ENCODE measurements around the gene FARP1. TPM values are rescaled to one million over a fixed set of nuclear protein-coding genes. Genes with fewer than 3 reads are reported as not detected.

Gene FARP1
- total and polyA plus RNA-seq, 2 of the 13 experiments (the other 11 are each of a cell fraction or from before 2014, with no cell fraction given) = 70.6 to 126 TPM

DNA sequence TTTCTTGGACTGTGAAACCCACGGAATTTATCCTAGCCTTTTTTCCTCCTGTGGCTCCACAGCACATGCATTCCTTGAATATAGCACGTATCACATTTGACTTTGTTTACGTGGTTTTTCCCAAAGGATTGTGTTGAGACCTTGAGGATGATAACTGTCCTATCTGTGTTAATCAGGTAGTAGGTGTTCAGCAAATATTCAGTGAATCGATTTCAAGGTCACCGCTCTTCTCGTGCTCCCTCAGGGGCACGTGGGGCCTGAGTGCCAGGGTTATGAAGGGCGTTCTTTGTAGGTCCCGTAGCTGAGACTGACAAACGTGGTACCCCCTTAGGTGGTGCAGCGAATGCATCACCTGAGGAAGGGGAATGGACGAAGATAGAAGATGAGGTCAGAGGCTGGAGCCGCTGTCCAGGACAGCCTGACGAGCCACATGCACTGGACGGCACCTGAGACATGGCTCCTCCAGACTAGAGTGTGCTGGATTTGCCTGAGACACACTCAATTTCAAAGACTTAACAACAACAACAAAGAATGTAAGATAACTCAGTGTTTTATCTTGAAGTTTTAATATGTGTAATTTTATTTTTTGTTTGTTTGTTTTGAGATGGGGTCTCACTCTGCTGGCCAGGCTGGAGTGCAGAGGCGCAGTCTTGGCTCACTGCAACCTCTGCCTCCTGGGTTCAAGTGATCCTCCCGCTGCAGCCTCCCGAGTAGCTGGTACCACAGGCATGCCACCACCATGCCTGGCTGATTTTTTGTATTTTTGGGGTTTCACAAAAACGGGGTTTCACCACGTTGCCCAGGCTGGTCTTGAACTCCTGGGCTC is 165.4 kb downstream of the FARP1 start (continued):
- TF ChIP-seq, protein P1, sequence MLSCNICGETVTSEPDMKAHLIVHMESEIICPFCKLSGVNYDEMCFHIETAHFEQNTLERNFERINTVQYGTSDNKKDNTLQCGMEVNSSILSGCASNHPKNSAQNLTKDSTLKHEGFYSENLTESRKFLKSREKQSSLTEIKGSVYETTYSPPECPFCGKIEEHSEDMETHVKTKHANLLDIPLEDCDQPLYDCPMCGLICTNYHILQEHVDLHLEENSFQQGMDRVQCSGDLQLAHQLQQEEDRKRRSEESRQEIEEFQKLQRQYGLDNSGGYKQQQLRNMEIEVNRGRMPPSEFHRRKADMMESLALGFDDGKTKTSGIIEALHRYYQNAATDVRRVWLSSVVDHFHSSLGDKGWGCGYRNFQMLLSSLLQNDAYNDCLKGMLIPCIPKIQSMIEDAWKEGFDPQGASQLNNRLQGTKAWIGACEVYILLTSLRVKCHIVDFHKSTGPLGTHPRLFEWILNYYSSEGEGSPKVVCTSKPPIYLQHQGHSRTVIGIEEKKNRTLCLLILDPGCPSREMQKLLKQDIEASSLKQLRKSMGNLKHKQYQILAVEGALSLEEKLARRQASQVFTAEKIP (CRISPR knock-in tag; IDR thresholded peaks at IDR 0.05; ENCODE audit: borderline replicate concordance) = no peak
- TF ChIP-seq ZNF569 (CRISPR knock-in tag; IDR thresholded peaks at IDR 0.05; ENCODE audit: borderline replicate concordance) (no peak), ZNF589 (CRISPR knock-in tag; conservative IDR thresholded peaks at IDR 0.05) (no peak), ZNF34 (CRISPR knock-in tag; IDR thresholded peaks at IDR 0.05; ENCODE audit: borderline replicate concordance) (no peak), SATB2 (CRISPR knock-in tag; IDR thresholded peaks at IDR 0.05) (no peak), GLI4 (CRISPR knock-in tag; IDR thresholded peaks at IDR 0.05; ENCODE audit: borderline replicate concordance) (no peak), EZH2 (conservative IDR thresholded peaks at IDR 0.05; ENCODE audit: low read depth, low read length) (no peak), ARNT2 (CRISPR knock-in tag; IDR thresholded peaks at IDR 0.05; ENCODE audit: low read depth) (0 out of 2 replicates have a peak, but pooled peaks have one; percentile 29), ZNF331 (CRISPR knock-in tag; IDR thresholded peaks at IDR 0.05) (no peak), BCL6 (CRISPR knock-in tag; IDR thresholded peaks at IDR 0.05) (peak; percentile 68), ZSCAN30 (CRISPR knock-in tag; IDR thresholded peaks at IDR 0.05) (no peak)
- TF ChIP-seq, protein P2, sequence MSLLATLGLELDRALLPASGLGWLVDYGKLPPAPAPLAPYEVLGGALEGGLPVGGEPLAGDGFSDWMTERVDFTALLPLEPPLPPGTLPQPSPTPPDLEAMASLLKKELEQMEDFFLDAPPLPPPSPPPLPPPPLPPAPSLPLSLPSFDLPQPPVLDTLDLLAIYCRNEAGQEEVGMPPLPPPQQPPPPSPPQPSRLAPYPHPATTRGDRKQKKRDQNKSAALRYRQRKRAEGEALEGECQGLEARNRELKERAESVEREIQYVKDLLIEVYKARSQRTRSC (CRISPR knock-in tag; IDR thresholded peaks at IDR 0.05; ENCODE audit: low read depth) = no peak
- TF ChIP-seq, protein P3, sequence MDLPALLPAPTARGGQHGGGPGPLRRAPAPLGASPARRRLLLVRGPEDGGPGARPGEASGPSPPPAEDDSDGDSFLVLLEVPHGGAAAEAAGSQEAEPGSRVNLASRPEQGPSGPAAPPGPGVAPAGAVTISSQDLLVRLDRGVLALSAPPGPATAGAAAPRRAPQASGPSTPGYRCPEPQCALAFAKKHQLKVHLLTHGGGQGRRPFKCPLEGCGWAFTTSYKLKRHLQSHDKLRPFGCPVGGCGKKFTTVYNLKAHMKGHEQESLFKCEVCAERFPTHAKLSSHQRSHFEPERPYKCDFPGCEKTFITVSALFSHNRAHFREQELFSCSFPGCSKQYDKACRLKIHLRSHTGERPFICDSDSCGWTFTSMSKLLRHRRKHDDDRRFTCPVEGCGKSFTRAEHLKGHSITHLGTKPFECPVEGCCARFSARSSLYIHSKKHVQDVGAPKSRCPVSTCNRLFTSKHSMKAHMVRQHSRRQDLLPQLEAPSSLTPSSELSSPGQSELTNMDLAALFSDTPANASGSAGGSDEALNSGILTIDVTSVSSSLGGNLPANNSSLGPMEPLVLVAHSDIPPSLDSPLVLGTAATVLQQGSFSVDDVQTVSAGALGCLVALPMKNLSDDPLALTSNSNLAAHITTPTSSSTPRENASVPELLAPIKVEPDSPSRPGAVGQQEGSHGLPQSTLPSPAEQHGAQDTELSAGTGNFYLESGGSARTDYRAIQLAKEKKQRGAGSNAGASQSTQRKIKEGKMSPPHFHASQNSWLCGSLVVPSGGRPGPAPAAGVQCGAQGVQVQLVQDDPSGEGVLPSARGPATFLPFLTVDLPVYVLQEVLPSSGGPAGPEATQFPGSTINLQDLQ (CRISPR knock-in tag; IDR thresholded peaks at IDR 0.05) = no peak
- TF ChIP-seq, protein P4, sequence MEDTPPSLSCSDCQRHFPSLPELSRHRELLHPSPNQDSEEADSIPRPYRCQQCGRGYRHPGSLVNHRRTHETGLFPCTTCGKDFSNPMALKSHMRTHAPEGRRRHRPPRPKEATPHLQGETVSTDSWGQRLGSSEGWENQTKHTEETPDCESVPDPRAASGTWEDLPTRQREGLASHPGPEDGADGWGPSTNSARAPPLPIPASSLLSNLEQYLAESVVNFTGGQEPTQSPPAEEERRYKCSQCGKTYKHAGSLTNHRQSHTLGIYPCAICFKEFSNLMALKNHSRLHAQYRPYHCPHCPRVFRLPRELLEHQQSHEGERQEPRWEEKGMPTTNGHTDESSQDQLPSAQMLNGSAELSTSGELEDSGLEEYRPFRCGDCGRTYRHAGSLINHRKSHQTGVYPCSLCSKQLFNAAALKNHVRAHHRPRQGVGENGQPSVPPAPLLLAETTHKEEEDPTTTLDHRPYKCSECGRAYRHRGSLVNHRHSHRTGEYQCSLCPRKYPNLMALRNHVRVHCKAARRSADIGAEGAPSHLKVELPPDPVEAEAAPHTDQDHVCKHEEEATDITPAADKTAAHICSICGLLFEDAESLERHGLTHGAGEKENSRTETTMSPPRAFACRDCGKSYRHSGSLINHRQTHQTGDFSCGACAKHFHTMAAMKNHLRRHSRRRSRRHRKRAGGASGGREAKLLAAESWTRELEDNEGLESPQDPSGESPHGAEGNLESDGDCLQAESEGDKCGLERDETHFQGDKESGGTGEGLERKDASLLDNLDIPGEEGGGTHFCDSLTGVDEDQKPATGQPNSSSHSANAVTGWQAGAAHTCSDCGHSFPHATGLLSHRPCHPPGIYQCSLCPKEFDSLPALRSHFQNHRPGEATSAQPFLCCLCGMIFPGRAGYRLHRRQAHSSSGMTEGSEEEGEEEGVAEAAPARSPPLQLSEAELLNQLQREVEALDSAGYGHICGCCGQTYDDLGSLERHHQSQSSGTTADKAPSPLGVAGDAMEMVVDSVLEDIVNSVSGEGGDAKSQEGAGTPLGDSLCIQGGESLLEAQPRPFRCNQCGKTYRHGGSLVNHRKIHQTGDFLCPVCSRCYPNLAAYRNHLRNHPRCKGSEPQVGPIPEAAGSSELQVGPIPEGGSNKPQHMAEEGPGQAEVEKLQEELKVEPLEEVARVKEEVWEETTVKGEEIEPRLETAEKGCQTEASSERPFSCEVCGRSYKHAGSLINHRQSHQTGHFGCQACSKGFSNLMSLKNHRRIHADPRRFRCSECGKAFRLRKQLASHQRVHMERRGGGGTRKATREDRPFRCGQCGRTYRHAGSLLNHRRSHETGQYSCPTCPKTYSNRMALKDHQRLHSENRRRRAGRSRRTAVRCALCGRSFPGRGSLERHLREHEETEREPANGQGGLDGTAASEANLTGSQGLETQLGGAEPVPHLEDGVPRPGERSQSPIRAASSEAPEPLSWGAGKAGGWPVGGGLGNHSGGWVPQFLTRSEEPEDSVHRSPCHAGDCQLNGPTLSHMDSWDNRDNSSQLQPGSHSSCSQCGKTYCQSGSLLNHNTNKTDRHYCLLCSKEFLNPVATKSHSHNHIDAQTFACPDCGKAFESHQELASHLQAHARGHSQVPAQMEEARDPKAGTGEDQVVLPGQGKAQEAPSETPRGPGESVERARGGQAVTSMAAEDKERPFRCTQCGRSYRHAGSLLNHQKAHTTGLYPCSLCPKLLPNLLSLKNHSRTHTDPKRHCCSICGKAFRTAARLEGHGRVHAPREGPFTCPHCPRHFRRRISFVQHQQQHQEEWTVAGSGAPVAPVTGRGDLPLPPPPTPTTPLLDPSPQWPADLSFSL (CRISPR knock-in tag; IDR thresholded peaks at IDR 0.05) = 0 out of 2 replicates have a peak, but pooled peaks have one; percentile 29
- TF ChIP-seq, protein P5, sequence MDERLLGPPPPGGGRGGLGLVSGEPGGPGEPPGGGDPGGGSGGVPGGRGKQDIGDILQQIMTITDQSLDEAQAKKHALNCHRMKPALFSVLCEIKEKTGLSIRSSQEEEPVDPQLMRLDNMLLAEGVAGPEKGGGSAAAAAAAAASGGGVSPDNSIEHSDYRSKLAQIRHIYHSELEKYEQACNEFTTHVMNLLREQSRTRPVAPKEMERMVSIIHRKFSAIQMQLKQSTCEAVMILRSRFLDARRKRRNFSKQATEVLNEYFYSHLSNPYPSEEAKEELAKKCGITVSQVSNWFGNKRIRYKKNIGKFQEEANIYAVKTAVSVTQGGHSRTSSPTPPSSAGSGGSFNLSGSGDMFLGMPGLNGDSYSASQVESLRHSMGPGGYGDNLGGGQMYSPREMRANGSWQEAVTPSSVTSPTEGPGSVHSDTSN (CRISPR knock-in tag; IDR thresholded peaks at IDR 0.05) = no peak

Measured in HepG2 (cell line).